Activated CD4-positive, alpha-beta T cell treated with anti-CD3 and anti-CD28 coated beads, Interleukin-2, amount 50 U/mL, for 4 hours (primary cell): ENCODE measurements around the gene C6orf132.
"Not testable (repeated sequence)": the region's sequence is repeated elsewhere in the genome, so short reads cannot be mapped to it uniquely, and the experiment has no call there.

Source experiments
- DNase-seq, 2 experiments: peaks; one replicate each; pipeline ENCODE4 v3.0.0-alpha.2; 2020

The C6orf132 gene

GRCh38 chr6:42142118-42142835, at the start of gene C6orf132:
TSS of gene C6orf132 (minus strand) at chr6:42142620. CDS start at chr6:42142444, 176 bp downstream.
- no peak for DNase-seq

- DNase-seq, result no peak
Observed at GRCh38 chr6:42190554-42191183, 48.2 kb upstream of the C6orf132 start.

- no peak for DNase-seq
Observed at GRCh38 chr6:42188406-42188805, 46.0 kb upstream of the C6orf132 start.

GRCh38 chr6:42185597-42185996, 43.2 kb upstream of the C6orf132 start:
- no peak for DNase-seq

GRCh38 chr6:42184475-42184874, 42.1 kb upstream of the C6orf132 start:
- no peak for DNase-seq

GRCh38 chr6:42182101-42182500, 39.7 kb upstream of the C6orf132 start:
- DNase-seq, result no peak

GRCh38 chr6:42179945-42180313, 37.5 kb upstream of the C6orf132 start:
- DNase-seq, result no peak

- DNase-seq, result no peak
Observed at GRCh38 chr6:42179261-42179944, 37.0 kb upstream of the C6orf132 start.

- no peak for DNase-seq
Observed at GRCh38 chr6:42177514-42178364, 35.3 kb upstream of the C6orf132 start.

- no peak for DNase-seq
Observed at GRCh38 chr6:42176981-42177380, 34.6 kb upstream of the C6orf132 start.

- DNase-seq, result no peak
Observed at GRCh38 chr6:42175860-42176259, 33.4 kb upstream of the C6orf132 start.

- DNase-seq, result no peak
Observed at GRCh38 chr6:42173101-42173500, 30.7 kb upstream of the C6orf132 start, which contains the start of gene GUCA1A. TSS of gene GUCA1A (plus strand) at chr6:42173364. CDS start at chr6:42173614, 250 bp downstream.

- no peak for DNase-seq
Observed at GRCh38 chr6:42171813-42172581, 29.6 kb upstream of the C6orf132 start.

GRCh38 chr6:42169780-42170179, 27.4 kb upstream of the C6orf132 start:
- not testable (repeated sequence) for DNase-seq

- DNase-seq, result no peak
Observed at GRCh38 chr6:42168650-42169049, 26.2 kb upstream of the C6orf132 start.

- peak; percentile 67 to 76 for DNase-seq
Observed at GRCh38 chr6:42166444-42167141, 24.2 kb upstream of the C6orf132 start.

- DNase-seq, result no peak
Observed at GRCh38 chr6:42165016-42165415, 22.6 kb upstream of the C6orf132 start.

GRCh38 chr6:42163981-42164380, 21.6 kb upstream of the C6orf132 start:
- DNase-seq, result no peak

- no peak for DNase-seq
Observed at GRCh38 chr6:42162812-42163211, 20.4 kb upstream of the C6orf132 start.

- DNase-seq, result no peak
Observed at GRCh38 chr6:42162384-42162783, 20.0 kb upstream of the C6orf132 start.

- DNase-seq, result no peak
Observed at GRCh38 chr6:42159431-42160024, 17.1 kb upstream of the C6orf132 start.
